ENCODE measurements around the gene RAET1G.
"Not testable (repeated sequence)": the region's sequence is repeated elsewhere in the genome, so short reads cannot be mapped to it uniquely, and the experiment has no call there.

RAET1G gene

DNA sequence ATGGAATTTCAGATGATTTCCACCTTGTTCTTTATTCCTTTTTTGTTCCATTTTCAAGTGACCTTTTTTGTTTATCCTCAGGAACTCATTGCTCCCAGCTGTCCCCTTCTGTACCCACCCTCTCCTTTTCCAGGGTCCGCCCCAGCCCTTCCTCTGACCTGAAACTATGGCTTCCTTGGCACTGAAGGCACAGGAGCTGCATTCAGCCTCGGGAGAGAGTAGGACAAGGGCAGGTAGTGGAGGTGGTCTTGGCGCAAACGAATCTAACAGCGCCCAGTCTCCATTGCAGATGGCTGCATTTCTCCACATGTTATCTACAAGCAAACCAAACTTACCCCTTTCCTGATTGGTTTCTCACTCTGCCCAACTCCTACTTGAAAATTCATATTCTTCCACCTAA is 10.1 kb upstream of the RAET1G start:
- DNase-seq = no peak

DNA sequence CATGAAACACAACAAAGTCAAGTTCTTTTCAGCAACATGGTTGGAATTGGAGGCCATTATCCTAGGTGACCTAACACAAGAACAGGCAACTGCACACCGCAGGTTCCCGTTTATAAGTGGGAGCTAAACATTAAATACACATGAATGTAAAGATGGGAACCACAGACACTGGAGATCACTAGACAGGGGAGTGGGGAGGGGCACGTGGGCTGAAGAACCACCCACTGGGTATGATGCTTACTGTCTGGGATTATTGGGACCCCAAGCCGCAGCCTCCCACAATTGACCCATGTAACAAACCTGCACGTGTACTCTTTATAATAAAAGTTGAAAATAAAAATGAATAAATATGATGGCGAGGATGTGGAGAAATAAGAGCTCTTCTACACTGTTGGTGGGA is 8.6 kb upstream of the RAET1G start:
- no peak for DNase-seq

DNA sequence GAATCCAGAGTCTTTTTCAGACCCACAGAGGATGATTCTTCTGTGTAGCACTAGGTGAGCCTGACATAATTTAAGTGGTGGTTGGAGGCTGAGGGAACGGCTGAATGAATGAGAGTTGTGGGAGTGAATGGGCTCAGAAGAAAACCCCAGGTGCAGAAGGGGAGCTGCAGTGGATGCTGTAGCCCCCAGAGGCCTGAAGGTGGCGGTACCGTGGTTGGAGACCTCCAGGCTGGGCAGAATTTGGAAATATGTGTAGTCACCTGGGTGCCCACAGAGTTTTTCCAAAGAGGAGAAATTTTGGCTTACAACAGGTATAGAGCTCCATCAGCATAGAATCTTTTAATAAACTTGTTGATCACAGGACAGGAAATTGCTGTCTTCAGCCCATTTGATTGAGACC is 6.5 kb upstream of the RAET1G start:
- DNase-seq = no peak

DNA sequence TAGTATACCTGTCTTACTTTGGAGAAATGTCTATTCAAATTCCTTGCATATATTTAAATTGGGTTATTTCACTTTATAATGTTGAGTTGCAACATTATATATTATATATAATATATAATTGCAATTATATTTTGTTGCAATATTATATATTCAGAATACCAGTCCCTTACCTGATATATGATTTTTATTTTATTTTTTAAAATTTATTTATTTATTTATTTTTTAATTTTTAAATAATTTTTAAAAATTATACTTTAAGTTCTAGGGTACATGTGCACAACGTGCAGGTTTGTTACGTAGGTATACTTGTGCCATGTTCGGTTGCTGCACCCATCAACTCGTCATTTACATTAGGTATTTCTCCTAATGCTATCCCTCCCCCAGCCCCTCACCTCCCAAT is 4.1 kb upstream of the RAET1G start:
- DNase-seq = not testable (repeated sequence)

DNA sequence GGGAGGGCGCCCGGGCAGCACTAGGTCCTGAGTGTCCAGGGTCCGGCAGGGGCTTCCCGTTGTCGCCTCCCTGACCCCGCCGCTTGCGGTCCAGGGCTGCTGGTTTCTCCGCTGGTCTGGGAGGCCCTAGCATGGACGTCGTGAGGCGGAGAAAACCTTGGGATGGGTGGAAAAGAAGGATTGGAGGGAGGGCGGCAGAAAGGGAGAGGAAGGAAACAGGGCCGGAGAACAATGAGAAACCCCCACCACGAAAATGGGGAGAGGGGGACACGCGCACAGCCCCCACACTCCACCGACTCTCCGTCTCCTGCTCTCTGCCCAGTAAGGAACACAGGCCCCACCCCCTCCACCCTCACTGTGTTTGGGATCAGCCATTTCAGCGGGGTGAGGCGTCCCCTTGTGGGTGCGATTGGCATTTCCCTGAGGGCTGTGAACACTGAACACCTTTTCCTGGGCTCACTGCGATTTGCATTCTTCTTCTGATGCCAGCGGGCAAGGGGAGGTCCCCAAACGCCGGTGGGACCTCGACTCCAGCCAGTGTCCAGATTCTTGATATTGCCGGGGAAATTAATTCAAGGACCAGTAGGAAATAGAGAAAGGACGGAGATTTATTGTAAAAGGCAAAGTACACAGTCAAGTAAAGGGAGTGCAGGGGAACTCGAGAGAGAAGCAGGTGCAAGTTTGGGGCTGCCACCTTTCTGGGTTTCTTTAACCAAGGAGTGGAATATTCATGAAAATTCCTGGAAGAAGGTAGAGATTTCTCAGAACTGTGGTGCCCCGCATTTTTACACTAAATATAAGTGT is 3.3 kb upstream of the RAET1G start:
- peak; percentile 62 for DNase-seq

DNA sequence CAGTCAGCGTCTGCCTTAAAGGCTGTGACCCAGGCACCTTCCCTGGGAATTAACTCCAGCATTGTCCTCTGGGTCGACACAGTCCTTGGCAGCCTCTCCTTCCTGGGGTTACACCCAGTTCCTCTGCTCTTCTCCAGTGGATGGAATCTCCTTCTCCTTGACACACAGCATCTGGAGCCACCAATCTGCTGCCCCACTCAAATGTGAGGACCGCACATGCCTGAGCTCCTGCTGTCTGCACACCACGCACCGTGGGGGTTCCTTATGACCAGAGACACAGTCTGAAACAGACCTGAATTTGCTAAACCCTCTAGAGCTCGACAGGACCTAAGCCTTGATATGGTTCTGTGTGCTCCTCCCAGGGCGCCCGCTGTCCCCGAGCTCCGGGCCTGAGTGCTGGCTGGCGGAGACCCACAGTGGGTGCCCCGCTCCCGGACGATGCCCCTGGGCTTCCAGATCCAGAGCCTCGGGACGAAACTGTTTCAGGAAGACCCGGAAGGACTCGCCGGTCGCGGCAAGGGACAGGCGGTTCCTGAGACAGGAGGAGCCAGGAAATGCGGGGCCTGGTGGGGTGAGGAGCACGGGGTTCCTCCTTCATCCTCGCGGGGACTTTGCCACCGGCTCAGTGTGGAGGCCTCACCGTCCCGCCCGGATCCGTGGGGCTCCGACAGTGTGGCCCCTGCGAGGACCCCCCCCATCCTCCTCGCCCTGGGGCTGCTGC is 2.5 kb upstream of the RAET1G start:
- DNase-seq = no peak

DNA sequence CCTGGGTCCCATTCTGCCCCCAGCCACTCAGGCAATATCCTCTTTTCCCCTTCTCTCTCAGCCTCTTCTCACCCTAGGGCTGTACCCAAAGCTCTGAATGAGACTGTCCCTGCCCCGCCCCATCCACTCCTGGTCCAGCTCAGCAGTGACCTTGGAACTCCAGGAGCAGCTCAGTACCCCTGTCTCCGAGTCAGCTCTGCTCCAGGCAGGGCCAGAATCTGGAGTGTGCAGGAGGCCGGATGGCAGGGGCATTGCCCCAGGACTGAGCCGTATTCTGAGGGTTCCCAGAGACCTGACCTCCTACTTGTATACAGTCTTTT is 2.0 kb upstream of the RAET1G start:
- no peak for DNase-seq

DNA sequence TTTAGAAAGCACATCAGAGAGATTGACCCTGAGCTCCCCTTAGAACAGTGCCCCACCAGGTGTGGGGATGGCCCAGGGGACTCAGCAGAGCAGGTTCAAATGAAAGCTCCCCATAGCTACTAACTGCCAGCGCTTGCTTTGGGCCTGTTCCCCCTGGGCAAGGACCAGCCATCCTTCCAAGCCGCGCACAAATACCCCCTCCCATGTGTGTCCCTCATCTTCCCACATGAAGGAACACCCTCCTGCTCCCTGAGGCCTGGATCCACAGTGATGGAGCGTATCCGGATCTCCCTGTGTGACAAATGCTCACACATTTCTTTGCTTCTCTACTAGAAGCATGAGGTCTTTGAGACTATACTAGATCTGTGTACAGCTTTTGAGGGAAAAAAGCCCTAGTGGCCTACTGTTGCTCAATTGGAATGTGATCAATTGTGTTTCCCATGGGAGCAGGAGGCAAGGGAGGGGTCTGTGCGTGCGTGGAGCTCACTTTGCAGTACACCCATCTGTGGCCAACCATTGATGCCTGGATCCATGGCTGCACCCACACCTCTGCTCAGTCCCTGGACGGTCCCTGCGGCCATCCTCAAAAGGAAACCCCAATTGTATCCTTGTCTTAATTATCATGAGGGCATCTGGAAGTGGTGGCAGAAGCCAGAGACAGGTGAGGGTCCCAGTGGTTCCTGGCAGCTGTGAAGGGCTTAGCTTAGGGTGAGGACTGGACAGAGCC is 1.4 kb upstream of the RAET1G start:
- no peak for DNase-seq

DNA sequence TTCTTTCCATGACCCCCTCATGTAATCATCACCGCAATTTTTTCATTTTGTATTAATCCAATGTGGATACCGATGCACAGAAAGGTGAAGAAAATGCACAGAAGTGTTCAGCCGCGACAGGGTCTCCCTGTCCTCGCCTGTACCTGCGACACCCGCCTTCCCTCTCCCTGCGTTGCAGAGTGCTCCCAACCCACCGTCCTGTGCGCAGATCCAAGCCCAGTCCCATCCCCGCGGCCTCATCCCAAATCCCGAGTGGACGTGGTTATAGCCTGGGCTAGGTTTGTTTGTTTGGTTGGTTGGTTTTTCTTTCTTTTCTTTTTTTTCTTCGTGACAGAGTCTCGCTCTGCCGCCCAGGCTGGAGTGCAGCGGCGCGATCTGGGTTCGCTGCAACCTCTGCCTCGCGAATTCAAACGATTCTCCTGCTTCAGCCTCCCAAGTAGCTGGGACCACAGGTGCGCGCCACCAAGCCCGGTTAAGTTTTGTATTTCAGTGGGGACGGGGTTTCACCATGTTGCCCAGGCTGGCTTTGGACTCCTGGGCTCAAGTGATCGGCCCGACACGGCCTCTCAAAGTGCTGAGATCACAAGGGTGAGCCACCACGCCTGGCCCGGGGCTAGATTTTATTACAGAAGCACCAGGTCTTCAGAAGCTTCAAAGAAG is 536 bp upstream of the RAET1G start:
- no peak for DNase-seq

DNA sequence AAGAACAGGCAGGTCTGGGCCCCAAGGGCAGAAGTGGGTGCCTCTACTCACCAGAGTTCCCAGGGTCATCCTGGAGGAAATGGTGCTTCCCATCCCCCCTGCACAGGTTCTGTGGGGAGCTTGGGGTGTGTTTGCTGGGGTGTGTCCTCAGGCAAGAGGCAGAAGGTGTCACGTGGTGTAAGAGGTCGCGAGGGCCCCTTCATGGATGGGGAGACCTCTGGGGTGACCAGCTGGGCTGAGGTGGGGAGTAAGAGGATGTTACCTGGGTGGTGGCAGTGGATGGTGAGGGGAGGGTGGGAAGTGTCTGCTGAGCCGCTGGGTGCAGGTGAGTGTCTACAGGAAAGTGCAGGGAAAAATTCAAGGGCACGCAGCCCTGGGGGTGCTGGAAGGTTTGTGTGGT is 830 bp downstream of the RAET1G start:
- not testable (repeated sequence) for DNase-seq

DNA sequence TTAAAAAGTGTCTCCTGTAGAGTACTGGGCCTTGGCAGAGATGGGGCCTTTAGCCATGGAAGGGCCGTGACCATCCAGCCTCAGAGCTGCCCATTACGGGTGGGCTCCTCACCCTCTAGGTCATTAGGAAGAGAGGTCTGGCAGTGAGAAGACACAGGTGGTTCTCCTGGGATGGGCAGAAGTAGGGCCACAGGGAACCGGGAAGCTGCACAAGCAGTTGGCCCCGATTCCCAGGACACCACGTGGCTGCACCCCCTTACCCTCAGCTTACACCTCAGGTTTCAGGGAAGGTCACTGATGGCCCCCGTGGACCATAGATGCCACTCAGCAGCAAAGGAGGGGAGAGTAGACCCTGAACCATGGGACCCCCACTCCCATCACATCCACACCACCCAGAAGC is 1.6 kb downstream of the RAET1G start:
- DNase-seq = no peak

DNA sequence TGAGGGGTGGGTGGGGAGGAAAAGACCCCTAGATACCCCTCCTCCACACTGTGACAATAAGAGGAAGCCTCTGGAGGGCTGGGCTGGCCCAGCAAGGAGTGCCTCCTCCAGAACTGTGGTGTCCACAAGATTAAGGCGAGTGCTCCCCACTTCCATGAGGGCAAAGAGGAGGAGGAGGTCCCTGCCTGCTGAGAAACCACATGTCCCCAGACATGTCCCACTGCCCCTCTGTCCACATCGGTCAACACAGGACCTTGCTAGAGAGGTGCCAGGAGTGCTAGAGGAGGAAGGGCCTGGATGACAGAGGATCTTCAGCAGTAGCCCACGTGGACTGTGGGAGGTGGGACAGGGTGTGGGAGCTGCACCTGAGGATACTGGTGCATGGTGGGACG is 3.1 kb downstream of the RAET1G start:
- no peak for DNase-seq

DNA sequence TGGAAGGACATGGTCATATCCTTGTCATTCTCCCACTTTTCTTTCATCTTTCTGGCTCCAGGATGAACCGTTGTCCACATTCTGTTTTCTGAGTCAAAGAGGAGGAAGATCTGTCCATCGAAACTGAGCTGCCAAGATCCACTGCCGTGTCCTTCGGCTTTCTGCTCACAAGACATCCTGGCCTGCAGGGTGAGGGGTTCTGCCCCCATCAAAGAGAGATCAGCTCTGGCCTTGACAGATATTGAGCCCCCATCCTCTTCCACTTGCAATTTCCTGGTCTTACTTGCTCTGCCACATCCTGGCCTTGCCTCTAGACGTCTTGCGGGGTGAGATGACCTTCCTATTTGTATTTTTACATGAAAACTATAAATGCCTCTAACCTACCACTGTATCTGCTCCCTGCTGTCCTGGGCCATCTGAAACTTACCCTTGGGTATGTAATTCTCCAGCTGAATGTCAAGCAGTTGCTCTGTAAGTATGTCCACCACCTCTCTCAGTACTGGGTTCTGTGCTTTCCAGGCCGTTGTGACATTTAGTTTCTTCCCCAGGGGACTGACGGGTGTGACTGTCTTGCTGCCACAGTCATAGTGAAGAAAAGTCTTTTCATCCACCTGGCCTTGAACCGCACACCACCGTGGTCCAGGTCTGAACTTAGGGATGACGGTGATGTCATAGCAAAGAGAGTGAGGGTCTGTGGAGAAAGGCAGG is 3.6 kb downstream of the RAET1G start:
- not testable (repeated sequence) for DNase-seq

DNA sequence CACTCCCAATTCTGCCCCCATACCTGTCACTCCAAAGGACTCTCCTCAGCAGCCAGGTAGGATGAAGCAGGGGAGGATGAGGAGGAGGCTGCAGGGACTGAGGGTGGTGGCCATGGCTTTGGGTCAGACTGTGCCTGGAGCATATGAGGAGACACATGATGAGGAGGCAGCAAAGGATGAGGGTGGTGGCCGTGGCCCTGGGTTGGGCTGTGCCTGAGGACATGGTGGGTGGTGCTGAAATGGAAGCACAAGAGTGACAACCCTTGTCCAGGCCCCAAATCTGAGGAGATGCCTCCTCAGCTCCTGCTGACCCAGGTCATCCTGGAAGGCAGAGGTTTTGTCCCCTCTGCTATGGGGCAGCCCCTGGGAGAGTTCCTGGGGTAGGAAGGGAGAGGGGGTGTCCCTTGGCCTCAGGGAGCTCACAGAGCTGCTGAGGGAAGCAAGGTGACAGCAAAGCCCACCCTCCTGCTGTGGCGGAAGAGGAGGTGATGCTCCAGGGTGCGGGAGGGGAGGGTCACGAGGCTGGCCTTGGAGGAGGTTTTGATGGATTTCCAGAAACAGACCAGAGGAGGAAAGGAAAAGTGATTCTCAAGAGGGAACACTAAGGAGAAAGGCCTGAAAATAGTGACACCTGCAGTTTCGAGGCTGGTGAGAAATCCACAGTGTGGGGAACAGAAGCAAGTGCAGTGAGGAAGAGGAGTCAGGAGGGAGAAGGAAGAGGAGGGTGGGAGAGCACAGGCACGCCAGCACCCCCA is 4.6 kb downstream of the RAET1G start:
- DNase-seq = no peak

DNA sequence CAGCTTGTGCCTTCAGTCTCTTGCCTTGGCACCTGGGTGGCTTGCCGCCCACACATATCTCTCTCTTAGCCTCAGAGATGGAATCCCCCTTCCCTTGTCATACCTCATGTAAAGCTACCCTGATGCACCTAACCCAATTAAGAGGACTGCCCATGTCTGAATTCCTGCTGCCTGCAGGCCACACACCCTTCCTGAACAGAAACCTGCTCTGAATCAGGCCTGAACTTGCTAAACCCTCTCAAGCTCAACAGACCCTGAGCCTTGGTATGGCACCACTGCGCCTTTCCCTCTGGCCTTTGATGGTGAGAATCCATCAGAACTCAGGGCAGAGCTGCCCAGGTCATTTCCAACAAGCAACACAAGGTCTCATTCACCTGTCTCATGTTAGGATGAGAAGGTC is 5.2 kb downstream of the RAET1G start:
- no peak for DNase-seq

DNA sequence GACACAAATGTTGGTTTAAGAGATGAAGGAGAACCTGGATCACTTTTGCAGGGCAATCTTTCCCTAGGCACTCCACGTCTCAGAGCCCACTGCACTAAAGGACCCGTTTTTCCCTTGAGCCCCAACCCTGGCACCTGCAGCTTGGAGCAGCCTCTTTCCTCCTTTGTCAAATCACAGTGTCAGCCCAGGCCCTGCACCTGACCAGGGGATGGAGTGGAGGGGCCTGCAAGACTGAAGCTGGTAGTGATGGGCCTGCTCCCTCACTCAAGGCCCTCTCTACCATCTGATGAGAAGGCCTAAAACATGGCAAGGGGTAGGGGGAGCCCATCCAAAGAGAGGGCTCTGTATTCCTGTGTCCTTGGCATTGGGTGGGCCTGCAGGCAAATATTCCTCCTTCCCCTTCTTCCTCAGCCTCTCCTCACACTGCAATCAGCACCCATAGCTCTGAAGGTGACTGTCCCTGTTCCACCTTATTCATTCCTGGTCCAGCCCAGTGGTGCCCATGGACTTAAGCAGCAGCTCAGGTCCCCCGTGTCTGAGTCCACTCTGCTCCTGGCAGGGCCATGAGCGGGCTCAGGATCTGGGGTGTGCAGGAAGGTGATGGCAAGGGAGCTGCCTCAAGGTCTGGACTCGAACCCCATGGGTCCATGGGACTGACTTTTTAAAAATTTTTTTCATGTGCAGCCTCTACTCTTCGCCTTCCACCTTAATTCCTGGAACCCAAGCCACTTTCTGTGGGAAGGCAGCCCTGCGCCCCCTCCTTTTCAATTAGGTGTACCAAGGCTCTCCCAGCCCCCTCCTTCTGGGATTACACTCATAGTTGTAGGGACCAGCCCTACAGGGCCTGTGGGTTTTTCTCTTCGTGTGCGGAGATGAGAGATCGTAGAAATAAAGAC is 6.7 kb downstream of the RAET1G start:
- DNase-seq = no peak

DNA sequence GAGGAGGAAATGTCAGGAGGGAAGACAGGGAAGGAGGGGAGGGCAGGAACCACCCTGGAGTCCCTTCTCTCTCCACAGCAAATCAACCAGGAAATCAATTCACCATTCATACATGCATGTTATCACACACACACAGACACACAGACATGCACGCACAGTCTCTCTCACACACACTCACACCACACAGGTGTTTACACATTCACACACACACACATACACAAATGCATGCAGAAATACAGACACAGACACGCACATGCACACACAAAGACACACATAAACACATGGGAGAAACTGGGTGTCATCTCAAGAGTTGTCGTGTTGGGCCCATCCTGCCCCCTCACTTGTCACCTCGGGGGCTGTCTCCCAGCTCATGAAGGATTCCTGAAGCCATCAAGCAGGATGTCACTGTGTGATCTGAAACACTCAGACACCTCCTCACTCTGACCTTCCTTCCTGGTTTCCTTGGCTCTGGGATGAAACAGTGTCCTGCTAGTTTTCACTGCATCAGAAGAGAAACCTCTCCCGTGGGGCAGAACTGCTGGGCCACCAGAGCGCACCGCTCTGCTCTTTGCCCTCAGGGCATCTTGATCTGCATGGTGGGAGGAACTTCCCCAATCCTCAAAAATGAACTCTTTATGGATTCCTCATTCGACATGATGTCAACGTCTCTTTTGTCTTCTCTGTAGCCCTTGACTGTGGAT is 9.2 kb downstream of the RAET1G start:
- DNase-seq = no peak

DNA sequence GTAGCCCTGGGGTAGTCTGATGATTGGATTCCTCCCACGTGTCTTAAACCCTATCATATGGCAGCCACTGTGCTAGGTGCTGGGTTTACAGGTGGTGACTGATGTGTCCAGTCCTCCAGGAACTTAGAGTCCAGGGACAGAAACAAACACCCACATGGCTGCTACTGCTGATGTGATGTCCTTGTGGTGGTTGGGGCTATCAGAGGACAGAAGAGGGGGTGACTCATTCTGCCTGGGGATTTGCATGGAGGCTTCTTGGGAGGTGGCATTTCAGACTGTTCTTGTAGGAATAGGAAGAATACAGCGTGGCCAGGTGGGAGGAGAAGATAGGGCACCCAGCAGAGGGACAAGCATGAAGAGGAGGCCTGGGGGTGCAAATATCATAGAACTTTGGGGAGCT is 9.8 kb downstream of the RAET1G start:
- DNase-seq = no peak

DNA sequence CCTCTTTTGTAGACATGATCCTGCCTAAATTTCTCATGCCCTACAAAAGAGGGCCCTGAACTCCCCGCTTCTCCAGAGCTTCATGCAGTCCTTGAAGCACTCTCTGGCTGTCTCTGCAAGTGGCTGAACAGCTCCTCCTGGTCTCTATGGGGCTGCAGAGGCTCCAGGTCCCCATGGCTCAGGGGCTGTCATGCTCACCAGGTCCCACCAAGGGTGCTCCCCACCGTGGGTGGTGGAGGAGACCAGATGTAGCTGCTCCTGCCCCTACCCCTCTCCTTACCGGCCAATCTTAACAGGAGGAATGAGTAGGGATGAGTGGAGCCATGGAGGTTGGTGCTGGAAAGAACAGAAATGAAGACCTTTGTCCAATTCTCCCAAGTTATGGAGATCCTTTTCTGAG is 10.2 kb downstream of the RAET1G start:
- DNase-seq = not testable (repeated sequence)

DNA sequence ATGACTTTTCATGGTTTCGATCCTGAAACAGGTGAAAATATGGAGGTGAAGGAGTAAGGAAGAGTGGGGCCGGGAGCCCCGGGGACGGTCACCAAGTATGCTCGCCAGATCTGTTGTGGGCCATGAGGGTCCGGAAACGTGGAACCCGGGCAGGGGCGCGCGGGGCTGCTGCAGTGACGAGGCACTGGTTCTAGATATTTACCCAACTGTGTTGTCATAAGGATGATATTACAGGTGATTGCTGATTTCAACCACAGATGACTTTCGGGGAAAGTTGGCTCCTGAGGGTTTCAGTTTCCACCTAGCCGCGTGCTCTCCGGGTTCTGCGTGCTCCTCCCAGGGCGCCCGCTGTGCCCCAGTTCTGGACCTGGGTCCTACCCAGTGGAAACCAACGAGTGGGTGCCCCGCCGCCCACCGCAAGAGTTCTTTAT is 12.2 kb downstream of the RAET1G start:
- no peak for DNase-seq
